Activated CD4-positive, CD25-positive, alpha-beta regulatory T cell treated with anti-CD3 and anti-CD28 coated beads, Interleukin-2, amount 50 U/mL, for 72 hours (primary cell): ENCODE measurements around the gene CR1.
"Not testable (repeated sequence)": the region's sequence is repeated elsewhere in the genome, so short reads cannot be mapped to it uniquely, and the experiment has no call there.

Experiments used
- DNase-seq: peaks from one replicate; pipeline ENCODE4 v3.0.0; 2021

The CR1 gene

GRCh38 chr1:207646171-207646570 lies 150.2 kb downstream of the CR1 start:
- no peak for DNase-seq

DNA sequence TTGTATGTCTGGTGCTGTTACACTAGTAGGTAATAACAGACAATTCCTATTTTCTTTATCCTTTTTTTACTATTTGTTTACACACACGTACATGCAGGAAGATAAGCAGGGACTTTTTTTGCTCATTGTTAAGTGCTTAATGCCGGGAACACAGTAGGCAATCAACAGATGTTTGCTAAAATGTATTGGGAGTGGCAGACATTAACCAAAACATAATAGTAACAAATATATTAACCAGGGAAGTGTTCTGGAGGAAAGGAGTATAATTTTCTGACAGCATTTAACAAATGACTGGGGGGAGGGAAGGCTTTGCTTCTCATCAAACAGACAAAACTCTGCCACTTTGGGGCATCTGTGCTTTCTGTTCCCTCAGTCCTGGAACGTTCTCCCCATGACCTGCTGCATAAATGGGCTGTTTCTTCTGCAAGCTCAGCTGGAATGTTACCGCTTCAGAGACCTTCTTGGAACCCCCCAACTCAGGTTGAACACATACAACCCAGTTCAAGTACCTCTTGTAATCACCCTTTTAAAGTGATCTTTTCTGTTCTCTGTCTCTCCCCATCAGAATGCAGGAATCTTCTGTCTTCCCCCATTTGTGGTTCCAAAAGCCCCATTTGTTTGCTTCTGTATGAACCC lies 151.1 kb downstream of the CR1 start:
- no peak for DNase-seq

DNA sequence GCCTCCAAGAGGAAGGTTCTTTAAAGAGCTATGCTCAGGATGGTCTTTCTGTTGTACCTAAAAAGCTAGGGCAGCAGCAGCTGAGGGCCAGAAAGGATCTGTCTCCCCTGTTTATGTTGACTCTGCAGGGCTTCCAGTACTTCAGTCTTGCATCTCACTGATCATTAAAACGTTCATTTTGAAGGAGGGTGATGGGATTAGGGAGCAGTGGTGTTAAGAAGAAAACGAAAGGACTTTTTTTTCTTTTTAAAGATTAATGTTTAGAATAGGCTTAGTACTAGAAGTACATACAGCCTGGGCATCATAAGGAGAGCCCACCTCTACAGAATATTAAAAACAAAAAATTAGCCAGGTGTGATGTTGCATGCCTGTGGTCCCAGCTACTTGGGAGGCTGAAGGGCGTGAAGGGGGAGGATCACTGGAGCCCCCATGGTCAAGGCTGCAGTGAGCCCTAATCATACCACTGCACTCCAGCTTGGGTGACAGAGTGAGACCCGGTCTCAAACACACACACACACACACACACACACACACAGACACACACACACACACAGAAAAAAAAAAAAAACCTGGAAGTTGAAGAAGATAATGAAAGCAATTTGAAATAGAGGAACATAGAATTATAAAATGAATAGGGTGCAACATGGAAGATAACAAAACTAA lies 151.8 kb downstream of the CR1 start:
- DNase-seq = no peak

DNA sequence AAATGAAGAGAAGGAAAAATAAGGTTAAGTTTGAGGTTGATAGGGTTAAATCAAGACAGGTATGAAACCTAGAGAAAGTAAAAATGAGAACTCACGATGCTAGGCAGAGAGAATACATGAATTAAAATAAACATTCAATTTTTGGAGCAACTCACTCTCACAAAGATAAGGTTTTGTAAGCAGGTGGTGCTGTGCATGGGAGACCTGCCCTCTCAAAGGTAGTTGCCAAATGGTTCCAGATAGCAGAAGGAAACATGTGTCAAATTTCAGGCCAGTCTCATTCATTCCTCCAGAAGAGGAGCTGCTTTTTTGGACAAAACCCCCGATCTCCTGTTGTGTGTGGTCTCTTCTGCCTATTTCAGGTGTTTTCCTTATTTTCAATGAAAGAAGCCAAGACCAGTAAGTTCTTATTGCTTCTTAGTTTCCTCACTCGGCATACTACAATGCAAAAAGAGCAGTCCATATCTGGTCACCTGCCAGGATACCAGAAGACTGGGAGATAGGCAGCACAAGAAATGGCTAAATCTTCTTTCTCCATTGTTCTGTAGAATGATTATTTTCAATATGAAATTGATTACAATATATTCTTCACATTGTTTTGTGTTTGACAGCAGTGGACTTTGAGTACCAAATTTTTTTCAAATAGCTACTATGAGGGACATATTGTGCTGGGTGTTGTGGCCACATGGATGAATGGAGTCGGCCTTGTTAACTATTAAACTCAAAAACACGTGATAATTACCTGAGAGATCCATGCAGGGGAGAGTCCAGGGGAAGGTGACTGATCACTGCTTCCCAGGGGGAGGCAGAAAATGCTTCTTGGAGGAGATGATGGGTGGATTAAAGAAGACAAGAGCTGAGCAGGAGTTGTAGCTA lies 152.6 kb downstream of the CR1 start:
- no peak for DNase-seq

DNA sequence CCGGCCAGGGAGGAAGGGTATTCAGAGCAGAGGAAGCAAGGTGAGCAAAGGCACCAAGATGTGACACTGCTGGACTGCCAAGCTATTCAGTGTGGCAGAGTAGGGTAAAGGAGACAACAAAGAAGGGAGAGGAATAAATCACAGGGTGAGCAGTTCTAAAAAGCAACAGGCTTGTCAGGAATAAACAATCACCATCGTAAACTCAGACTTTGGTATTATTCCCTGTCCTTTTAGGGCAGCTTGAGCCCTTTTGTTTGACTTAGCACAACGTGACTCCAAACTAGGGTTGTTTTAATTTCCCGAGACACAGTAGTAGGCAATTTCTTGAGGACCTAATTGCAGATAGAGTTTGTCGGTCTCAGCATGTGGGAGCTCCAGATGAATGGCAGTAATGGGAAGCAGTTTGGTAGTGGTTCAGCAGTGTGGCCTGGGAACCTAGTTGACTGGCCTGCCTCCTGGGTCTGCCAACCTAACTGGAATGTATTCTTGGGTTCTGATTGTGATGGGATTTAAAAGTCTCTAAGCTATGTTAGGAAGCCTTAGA lies 153.3 kb downstream of the CR1 start:
- no peak for DNase-seq

- no peak for DNase-seq
Measured at GRCh38 chr1:207649865-207650580, 154.1 kb downstream of the CR1 start.

DNA sequence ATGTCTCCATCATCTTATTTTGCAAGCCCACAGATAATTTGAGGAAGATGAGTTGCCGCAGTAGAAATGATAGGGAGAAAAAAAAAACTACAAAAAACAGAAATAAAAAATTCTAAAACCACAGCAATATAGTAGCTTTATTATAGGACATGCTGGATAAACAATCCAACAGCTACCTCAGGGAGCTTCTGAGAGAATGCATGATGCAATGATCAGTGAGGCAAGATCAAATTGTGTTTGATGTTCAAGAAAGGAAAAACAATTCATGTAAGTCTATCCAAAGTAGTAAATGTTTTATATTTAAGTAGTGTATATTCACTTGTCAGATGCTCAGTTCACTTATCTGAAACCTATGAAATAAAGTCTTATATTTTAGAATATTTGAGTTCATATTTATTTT lies 155.6 kb downstream of the CR1 start:
- DNase-seq = no peak

GRCh38 chr1:207654320-207654719 lies 158.4 kb downstream of the CR1 start:
- DNase-seq = no peak

DNA sequence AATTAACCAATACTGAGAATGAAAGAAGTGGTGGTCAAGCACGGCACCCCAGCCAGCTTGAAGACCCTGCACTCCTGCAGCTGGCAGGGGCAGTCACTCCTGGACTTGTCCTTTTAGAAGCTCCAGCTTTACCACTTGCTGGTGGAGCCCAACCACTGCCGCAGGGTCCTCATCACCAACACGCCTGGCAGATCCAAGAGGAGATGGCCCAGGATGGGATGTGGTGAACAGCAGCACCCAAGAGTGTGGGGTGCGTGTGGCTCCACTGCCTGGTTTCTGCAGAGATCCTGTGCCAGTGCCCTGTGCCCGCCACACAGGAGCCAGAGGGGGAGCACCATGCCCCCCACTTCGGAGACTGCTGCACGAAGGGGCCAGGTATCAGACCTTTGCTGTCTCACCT lies 162.5 kb downstream of the CR1 start:
- no peak for DNase-seq

GRCh38 chr1:207658904-207659485 lies 163.0 kb downstream of the CR1 start:
- no peak for DNase-seq

DNA sequence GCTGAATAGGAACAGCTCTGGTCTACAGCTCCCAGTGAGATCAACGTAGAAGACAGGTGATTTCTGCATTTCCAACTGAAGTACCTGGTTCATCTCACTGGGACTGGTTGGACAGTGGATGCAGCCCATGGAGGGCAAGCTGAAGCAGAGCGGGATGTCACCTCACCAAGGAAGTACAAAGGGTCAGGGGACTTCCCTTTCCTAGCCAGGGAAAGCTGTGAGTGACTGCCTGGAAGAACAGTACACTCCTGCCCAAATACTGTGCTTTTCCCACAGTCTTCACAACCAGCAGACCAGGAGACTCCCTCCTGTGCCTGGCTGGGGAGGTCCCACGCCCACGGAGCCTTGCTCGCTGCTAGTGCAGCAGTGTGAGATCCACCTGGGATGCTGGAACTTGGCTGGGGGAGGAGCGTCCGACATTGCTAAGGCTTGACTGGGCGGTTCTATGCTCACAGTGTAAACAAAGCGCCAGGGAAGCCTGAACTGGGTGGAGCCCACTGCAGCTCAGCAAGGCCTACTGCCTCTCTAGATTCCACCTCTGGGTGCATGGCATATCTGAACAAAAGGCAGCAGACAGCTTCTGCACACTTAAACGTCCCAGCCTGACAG lies 163.7 kb downstream of the CR1 start:
- no peak for DNase-seq

GRCh38 chr1:207661420-207661819 lies 165.5 kb downstream of the CR1 start:
- DNase-seq = not testable (repeated sequence)

DNA sequence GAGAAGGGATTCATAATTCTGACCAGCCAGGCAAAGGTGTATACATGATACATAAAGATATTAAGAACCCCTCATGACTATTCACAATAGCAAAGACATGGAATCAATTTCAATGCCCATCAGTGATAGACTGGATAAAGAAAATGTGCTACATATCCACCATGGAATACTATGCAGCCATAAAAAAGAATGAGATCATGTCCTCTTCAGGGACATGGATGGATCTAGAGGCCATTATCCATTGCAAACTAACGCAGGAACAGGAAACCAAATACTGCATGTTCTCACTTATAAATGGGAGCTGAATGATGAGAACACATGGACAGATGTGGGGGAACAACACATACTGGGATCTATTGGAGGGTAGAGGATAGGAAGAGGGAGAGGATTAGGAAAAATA lies 170.4 kb downstream of the CR1 start:
- DNase-seq = no peak

DNA sequence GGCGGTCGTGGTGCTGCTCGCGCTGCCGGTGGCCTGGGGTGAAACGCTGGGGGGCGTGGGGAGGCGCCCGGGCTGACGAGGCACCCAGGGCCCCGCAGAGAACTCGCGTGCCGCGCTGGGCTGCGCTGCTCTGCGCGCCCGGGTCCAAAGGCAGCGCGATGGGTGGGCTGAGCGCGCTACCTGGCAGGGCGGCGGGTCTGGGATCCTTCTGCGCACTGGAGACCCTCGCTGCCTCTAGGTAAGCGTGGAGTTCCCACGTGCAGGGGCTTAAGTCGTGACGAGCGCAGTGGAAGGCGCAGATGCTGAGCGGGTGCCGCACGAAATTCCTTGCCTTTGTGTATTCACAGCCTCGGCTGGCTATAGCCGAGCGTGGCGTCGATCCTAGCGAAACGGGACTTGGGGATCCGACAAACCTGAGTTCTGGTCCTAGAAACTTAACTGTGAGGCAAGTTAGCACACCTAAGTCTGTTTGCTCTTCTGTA lies 173.6 kb downstream of the CR1 start:
- DNase-seq = no peak

- DNase-seq = no peak
Measured at GRCh38 chr1:207670192-207670591, 174.2 kb downstream of the CR1 start.

DNA sequence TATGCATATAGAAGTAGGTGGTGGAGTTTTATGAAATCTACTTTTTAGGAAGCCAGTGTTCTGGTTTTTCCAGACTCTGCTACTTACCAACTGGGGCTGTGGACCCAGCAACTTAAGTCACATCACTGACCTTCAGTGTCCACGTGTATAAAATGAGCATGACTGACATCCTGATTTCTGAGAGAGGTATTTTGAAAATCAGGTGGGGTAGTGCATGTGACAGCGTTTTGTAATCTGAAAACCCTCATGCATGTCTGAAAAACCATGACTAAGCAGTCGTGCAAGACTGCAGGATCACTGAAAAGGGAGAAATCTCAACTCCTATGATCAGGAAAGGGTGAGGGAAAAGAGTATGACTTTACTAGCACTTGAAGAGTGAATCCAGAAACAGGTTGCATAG lies 175.0 kb downstream of the CR1 start:
- no peak for DNase-seq

DNA sequence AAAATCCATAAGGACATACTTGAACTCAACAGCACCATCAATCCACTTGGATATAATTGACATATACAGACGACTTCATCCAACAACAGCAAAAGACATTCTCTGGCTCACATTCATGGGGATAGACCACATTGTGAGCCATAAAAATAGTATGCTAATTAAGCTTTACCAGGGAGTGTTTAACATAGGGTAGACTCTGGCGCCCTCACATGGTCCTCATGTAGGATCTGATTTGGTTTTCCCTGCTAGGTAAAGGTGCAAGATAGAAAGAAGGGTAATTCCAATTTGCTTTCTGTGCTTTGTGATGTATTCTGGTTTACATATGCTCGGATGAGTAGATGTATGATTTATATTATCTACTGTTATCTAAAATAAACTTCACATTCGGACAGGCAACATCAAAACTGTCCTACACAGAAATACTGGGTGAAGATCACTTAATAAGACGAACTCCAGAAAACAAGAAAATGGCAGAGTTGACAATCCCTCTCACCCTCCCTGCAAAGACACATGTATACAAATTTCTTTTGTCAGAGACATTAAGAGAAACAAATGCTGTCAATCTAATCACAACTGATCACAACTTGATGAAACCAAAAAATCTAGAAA lies 176.7 kb downstream of the CR1 start:
- DNase-seq = no peak

GRCh38 chr1:207673399-207673798 lies 177.4 kb downstream of the CR1 start:
- DNase-seq = no peak

GRCh38 chr1:207676153-207676552 lies 180.2 kb downstream of the CR1 start:
- DNase-seq = no peak

DNA sequence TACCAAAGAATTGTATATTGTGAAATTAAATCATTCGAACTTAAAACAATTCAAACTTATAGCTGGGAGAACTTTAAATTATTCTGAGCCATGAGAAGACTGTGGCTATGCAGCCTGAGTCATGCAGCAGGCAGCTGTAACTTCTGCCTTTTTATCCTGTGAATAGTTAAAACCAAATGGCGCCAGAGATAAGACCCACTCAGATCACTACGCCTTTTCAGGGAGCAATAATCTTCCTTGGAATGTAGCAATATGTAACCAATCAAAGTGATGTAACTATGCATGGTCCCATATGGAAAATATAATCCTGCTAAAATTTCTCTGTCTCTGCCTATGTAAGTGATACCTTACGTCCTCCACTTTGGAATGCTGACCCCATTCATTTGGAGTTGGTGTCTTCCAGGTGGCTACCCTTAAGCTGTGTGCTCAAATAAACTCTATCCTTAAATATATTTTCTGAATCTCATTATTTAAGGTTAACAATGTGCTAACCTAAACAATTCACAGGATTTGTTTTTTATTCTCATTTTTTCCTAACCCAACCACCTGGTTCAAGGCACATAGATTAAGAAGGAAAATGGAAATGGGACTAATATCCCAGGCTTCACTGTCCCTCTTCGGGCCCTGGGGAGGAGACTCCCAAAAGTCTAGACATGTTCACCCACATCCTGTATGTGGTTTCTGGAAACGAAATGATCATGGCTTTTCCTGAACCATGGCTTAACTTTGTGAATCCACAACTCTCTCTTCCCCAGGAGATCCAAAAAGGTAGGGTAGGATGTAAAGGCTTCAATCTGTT lies 184.8 kb downstream of the CR1 start:
- not testable (repeated sequence) for DNase-seq
